SH-SY5Y (cell line): ENCODE measurements around the gene TMEM82.

Experiments used
- GATA2 ChIP-seq: IDR thresholded peaks from 2 replicates; pipeline ENCODE4 v1.6.1; 2011; ENCODE audit warnings: mild to moderate bottlenecking, low read depth, low read length
- GATA3 ChIP-seq: IDR thresholded peaks from 2 replicates; pipeline ENCODE4 v1.6.1; 2011; ENCODE audit warnings: low read depth, mild to moderate bottlenecking, low read length, moderate library complexity

The TMEM82 gene

GRCh38 chr1:15727866-15728534 is 14.3 kb upstream of the TMEM82 start:
- TF ChIP-seq GATA3 = no peak
- no peak for TF ChIP-seq GATA2

GRCh38 chr1:15728937-15729657 is 13.2 kb upstream of the TMEM82 start:
- no peak for TF ChIP-seq GATA3
- no peak for TF ChIP-seq GATA2

- TF ChIP-seq GATA3 = no peak
- no peak for TF ChIP-seq GATA2
Observed at GRCh38 chr1:15730423-15730822, 11.9 kb upstream of the TMEM82 start.

GRCh38 chr1:15730936-15731335 is 11.4 kb upstream of the TMEM82 start:
- TF ChIP-seq GATA2 = no peak
- TF ChIP-seq GATA3 = no peak

- TF ChIP-seq GATA3 (no peak), GATA2 (no peak)
Observed at GRCh38 chr1:15731735-15732685, 10.3 kb upstream of the TMEM82 start.

- no peak for TF ChIP-seq GATA2
- no peak for TF ChIP-seq GATA3
Observed at GRCh38 chr1:15732686-15733081, 9.6 kb upstream of the TMEM82 start.

GRCh38 chr1:15733218-15733725 is 9.0 kb upstream of the TMEM82 start:
- TF ChIP-seq GATA2 = no peak
- TF ChIP-seq GATA3 = no peak

GRCh38 chr1:15733726-15734226 is 8.5 kb upstream of the TMEM82 start:
- TF ChIP-seq GATA3 = no peak
- no peak for TF ChIP-seq GATA2

- TF ChIP-seq GATA2 (no peak), GATA3 (no peak)
Observed at GRCh38 chr1:15734296-15734695, 8.0 kb upstream of the TMEM82 start.

GRCh38 chr1:15734901-15735300 is 7.4 kb upstream of the TMEM82 start:
- TF ChIP-seq GATA2 (no peak), GATA3 (no peak)

- TF ChIP-seq GATA3 = no peak
- TF ChIP-seq GATA2 = no peak
Observed at GRCh38 chr1:15735304-15736037, 6.8 kb upstream of the TMEM82 start.

- no peak for TF ChIP-seq GATA3
Observed at GRCh38 chr1:15736038-15736891, 6.0 kb upstream of the TMEM82 start, which contains the start of gene SLC25A34. Gene SLC25A34 (plus strand): TSS chr1:15736258. CDS start chr1:15736486, 228 bp downstream.
